OCI-LY1 (cell line): ENCODE results near the gene GRIN3B.

Experiments used
- H2AFZ ChIP-seq: fragments of 200-600 bp; sonication (generic), shearing (Covaris generic); 2 replicates; pipeline ENCODE4 v1.6.0; 2014; ENCODE audit warnings: antibody characterized with exemption, mild to moderate bottlenecking, low read length
- H3F3A ChIP-seq: fragments of 200-600 bp; sonication (generic), shearing (Covaris generic); 2 replicates; pipeline ENCODE4 v1.6.0; 2014; ENCODE audit warnings: mild to moderate bottlenecking, antibody characterized with exemption, low read length, moderate library complexity; ENCODE audit not compliant: insufficient read depth
- H3K27ac ChIP-seq: fragments of 200-600 bp; sonication (generic); 2 replicates; pipeline ENCODE4 v1.5.1; 2014; ENCODE audit warnings: low read length, mixed run types, mild to moderate bottlenecking, low read depth; ENCODE audit not compliant: poor library complexity, severe bottlenecking
- H3K27me3 ChIP-seq: fragments of 200-600 bp; sonication (generic); 2 replicates; pipeline ENCODE4 v1.6.0; 2014; ENCODE audit warnings: antibody characterized with exemption, mild to moderate bottlenecking, low read length, moderate library complexity; ENCODE audit not compliant: insufficient read depth
- H3K36me3 ChIP-seq: fragments of 200-600 bp; sonication (generic); 2 replicates; pipeline ENCODE4 v1.6.1; 2014; ENCODE audit warnings: mild to moderate bottlenecking, antibody characterized with exemption, low read length, moderate library complexity, mixed read lengths; ENCODE audit not compliant: insufficient read depth
- H3K4me1 ChIP-seq: fragments of 200-600 bp; sonication (generic); 2 replicates; pipeline ENCODE4 v1.5.1; 2014; ENCODE audit warnings: mild to moderate bottlenecking, low read length, moderate library complexity; ENCODE audit not compliant: insufficient read depth, severe bottlenecking
- H3K4me2 ChIP-seq: fragments of 200-600 bp; sonication (generic), shearing (Covaris generic); 2 replicates; pipeline ENCODE4 v1.6.1; 2014; ENCODE audit warnings: low read length
- H3K4me3 ChIP-seq: fragments of 200-600 bp; sonication (generic); 2 replicates; pipeline ENCODE4 v1.5.1; 2014; ENCODE audit warnings: low read length, low read depth, mild to moderate bottlenecking, mixed read lengths; ENCODE audit not compliant: poor library complexity, severe bottlenecking
- H3K79me2 ChIP-seq: fragments of 200-600 bp; shearing (Covaris generic); 2 replicates; pipeline ENCODE4 v1.6.1; 2016; ENCODE audit warnings: mixed run types, low read length, mixed read lengths; ENCODE audit not compliant: insufficient read depth
- H3K9ac ChIP-seq: fragments of 200-600 bp; sonication (generic), shearing (Covaris generic); 2 replicates; pipeline ENCODE4 v1.6.1; 2014; ENCODE audit warnings: mild to moderate bottlenecking, low read length, mixed read lengths
- H3K9me2 ChIP-seq: fragments of 200-600 bp; sonication (generic), shearing (Covaris generic); 2 replicates; pipeline ENCODE4 v1.6.1; 2014; ENCODE audit warnings: low read depth, mild to moderate bottlenecking, low read length, mixed read lengths
- H3K9me3 ChIP-seq: fragments of 200-600 bp; shearing (Covaris generic); 2 replicates; pipeline ENCODE4 v1.6.1; 2014; ENCODE audit warnings: low read length, mixed read lengths
- H4K20me1 ChIP-seq: fragments of 200-600 bp; sonication (generic), shearing (Covaris generic); 2 replicates; pipeline ENCODE4 v1.6.0; 2016; ENCODE audit warnings: mild to moderate bottlenecking, low read length; ENCODE audit not compliant: insufficient read depth
- CTCF ChIP-seq: fragments of 200-600 bp; sonication (generic), shearing (Covaris generic); IDR thresholded peaks from 2 replicates; pipeline ENCODE4 v1.5.1; 2017; ENCODE audit warnings: mild to moderate bottlenecking, antibody characterized with exemption, low read length, moderate library complexity, mixed read lengths
- EZH2 ChIP-seq: fragments of 200-600 bp; sonication (generic), shearing (Covaris generic); IDR thresholded peaks from 2 replicates; pipeline ENCODE4 v1.8.0; 2017; ENCODE audit warnings: borderline replicate concordance, mixed run types, mild to moderate bottlenecking, antibody characterized with exemption, low read length, moderate library complexity, mixed read lengths

Gene GRIN3B

GRCh38 chr19:1018393-1018792 is 18.2 kb downstream of the GRIN3B start:
- Histone ChIP-seq H3K9me3 (no peaks in the 10 kb centered on the region), H3K27ac (peak overlapping the region; percentile 75), H3K27me3 (no peaks in the 10 kb centered on the region), H4K20me1 (no peaks in the 10 kb centered on the region), H3K9me2 (no peaks in the 10 kb centered on the region), H2AFZ (no peak overlapping the region), H3K36me3 (peaks cover 25% of the 10 kb centered on the region), H3K4me3 (peak overlapping the region; percentile 99), H3F3A (peaks cover 5% of the 10 kb centered on the region), H3K79me2 (peaks cover 54% of the 10 kb centered on the region), H3K4me2 (peak overlapping the region; percentile 99), H3K4me1 (peaks cover 61% of the 10 kb centered on the region), H3K9ac (peak overlapping the region; percentile 99; the same call in 1 of the 2 replicates)
- no peak for TF ChIP-seq CTCF
- no peak for TF ChIP-seq EZH2

- peaks cover 5% of the 10 kb centered on the region for H3F3A ChIP-seq
- H3K4me1 ChIP-seq: peaks cover 61% of the 10 kb centered on the region
- no peaks in the 10 kb centered on the region for H3K9me3 ChIP-seq
- H3K36me3 ChIP-seq: peaks cover 18% of the 10 kb centered on the region; the same call in 1 of the 2 replicates
- no peaks in the 10 kb centered on the region for H3K27me3 ChIP-seq
- peak overlapping the region; percentile 99 for H3K9ac ChIP-seq
- TF ChIP-seq CTCF (no peak), EZH2 (no peak)
- H4K20me1 ChIP-seq: no peaks in the 10 kb centered on the region
- H3K9me2 ChIP-seq: no peaks in the 10 kb centered on the region
- H3K79me2 ChIP-seq: peaks cover 54% of the 10 kb centered on the region
- peak overlapping the region; percentile 99 for H3K4me2 ChIP-seq
- no peak overlapping the region for H2AFZ ChIP-seq
- H3K27ac ChIP-seq: peak overlapping the region; percentile 75
- H3K4me3 ChIP-seq: peak overlapping the region; percentile 99
These were observed 18.9 kb downstream of the GRIN3B start for GRCh38 chr19:1018932-1019615.

GRCh38 chr19:1019616-1019961 is 19.4 kb downstream of the GRIN3B start:
- Histone ChIP-seq H3K9ac (peak overlapping the region; percentile 99), H3K27me3 (no peaks in the 10 kb centered on the region), H3K27ac (peak overlapping the region; percentile 75), H2AFZ (no peak overlapping the region), H3K9me2 (no peaks in the 10 kb centered on the region), H3K4me2 (peak overlapping the region; percentile 99), H3K9me3 (no peaks in the 10 kb centered on the region), H3K4me1 (peaks cover 61% of the 10 kb centered on the region), H3K79me2 (peaks cover 54% of the 10 kb centered on the region), H3K4me3 (peak overlapping the region; percentile 99), H3F3A (peaks cover 5% of the 10 kb centered on the region), H4K20me1 (no peaks in the 10 kb centered on the region), H3K36me3 (peaks cover 13% of the 10 kb centered on the region; the same call in 1 of the 2 replicates)
- TF ChIP-seq CTCF: no peak
- no peak for TF ChIP-seq EZH2
